HepG2 (cell line): ENCODE measurements around the gene AGBL3. TPM values are rescaled to one million over a fixed set of nuclear protein-coding genes. Genes with fewer than 3 reads are reported as not detected.
A peak's percentile ranks its signal among the peaks of the same experiment; 100 is the strongest.

Experiments used
- KMT2A ChIP-seq: sonication (generic); formaldehyde crosslinking; IDR thresholded peaks from 2 replicates; pipeline ENCODE4 v1.4.0; 2020; ENCODE audit warnings: missing genetic modification reagents
- MAFF ChIP-seq: IDR thresholded peaks from 2 replicates; pipeline ENCODE4 v1.6.1; 2011; ENCODE audit warnings: low read depth, low read length, improper control_type of control experiment
- PAF1 ChIP-seq: IDR thresholded peaks from 2 replicates; pipeline ENCODE4 v1.6.1; 2016; ENCODE audit warnings: missing genetic modification reagents, missing compliant biosample characterization
- TCF7 ChIP-seq: sonication (generic); IDR thresholded peaks from 2 replicates; pipeline ENCODE4 v1.6.1; 2016; ENCODE audit warnings: antibody characterized with exemption, low read depth
- ZBTB42 ChIP-seq: sonication (generic); formaldehyde crosslinking; IDR thresholded peaks from 2 replicates; pipeline ENCODE4 v1.5.0; 2020; ENCODE audit warnings: mild to moderate bottlenecking, missing genetic modification reagents
- ZNF101 ChIP-seq: sonication (generic); formaldehyde crosslinking; IDR thresholded peaks from 2 replicates; pipeline ENCODE4 v1.4.0; 2020; ENCODE audit warnings: mild to moderate bottlenecking, low read depth, missing genetic modification reagents, borderline replicate concordance
- ZNF670 ChIP-seq: sonication (generic); formaldehyde crosslinking; IDR thresholded peaks from 2 replicates; pipeline ENCODE4 v1.8.0; 2022; ENCODE audit warnings: mild to moderate bottlenecking, missing genetic modification reagents, borderline replicate concordance
- polyA plus RNA-seq, 8 experiments: library from polyadenylated mRNA; depleted of rRNA in 3 of 8; stranded (reverse) in 7 of 8; unstranded in 1 of 8; fragments of >200 nt; fragmentation: Illumina TruSeq in 4 of 8; extraction: Trizol in 4 of 8; gene quantifications; 2 replicates each; pipeline versions ENCODE4 v1.2.1 to v1.2.3, GENCODE V29; 2011 to 2016; ENCODE audit warnings: low read depth in 4 of 8, missing spikeins in 1 of 8, mixed read lengths in 1 of 8; ENCODE audit not compliant: insufficient read depth in 1 of 8
- total RNA-seq, 5 experiments: library from RNA; depleted of rRNA; stranded (reverse); fragments of >200 nt; fragmentation: Illumina TruSeq; extraction: Trizol; gene quantifications; 2 replicates each; pipeline ENCODE4 v1.2.3, GENCODE V29; 2016; ENCODE audit warnings: low read depth in 1 of 5
- TF ChIP-seq, protein P1 (sequence below): sonication (generic); formaldehyde crosslinking; IDR thresholded peaks from 2 replicates; pipeline ENCODE4 v1.5.0; 2020; ENCODE audit warnings: mild to moderate bottlenecking, missing genetic modification reagents, borderline replicate concordance
- TF ChIP-seq, protein P2 (sequence below): sonication (generic); formaldehyde crosslinking; IDR thresholded peaks from 2 replicates; pipeline ENCODE4 v1.5.1; 2020; ENCODE audit warnings: missing genetic modification reagents, mild to moderate bottlenecking, borderline replicate concordance
- TF ChIP-seq, protein P3 (sequence below): sonication (generic); formaldehyde crosslinking; IDR thresholded peaks from 2 replicates; pipeline ENCODE4 v1.5.0; 2020; ENCODE audit warnings: mild to moderate bottlenecking, missing genetic modification reagents
- TF ChIP-seq, protein P4 (sequence below): sonication (generic); formaldehyde crosslinking; IDR thresholded peaks from 2 replicates; pipeline ENCODE4; 2020; ENCODE audit warnings: missing genetic modification reagents, mild to moderate bottlenecking, borderline replicate concordance
- TF ChIP-seq, protein P5 (sequence below): sonication (generic); formaldehyde crosslinking; IDR thresholded peaks from 2 replicates; pipeline ENCODE4 v1.5.0; 2020; ENCODE audit warnings: mild to moderate bottlenecking, missing genetic modification reagents, borderline replicate concordance
- TF ChIP-seq, protein P6 (sequence below): sonication (generic); formaldehyde crosslinking; IDR thresholded peaks from 2 replicates; pipeline ENCODE4 v1.4.0; 2020; ENCODE audit warnings: mild to moderate bottlenecking, missing genetic modification reagents

The AGBL3 gene
- total and polyA plus RNA-seq, 2 of the 13 experiments (the other 11 are each of a cell fraction or from before 2014, with no cell fraction given) = 2.2 to 7.2 TPM

DNA sequence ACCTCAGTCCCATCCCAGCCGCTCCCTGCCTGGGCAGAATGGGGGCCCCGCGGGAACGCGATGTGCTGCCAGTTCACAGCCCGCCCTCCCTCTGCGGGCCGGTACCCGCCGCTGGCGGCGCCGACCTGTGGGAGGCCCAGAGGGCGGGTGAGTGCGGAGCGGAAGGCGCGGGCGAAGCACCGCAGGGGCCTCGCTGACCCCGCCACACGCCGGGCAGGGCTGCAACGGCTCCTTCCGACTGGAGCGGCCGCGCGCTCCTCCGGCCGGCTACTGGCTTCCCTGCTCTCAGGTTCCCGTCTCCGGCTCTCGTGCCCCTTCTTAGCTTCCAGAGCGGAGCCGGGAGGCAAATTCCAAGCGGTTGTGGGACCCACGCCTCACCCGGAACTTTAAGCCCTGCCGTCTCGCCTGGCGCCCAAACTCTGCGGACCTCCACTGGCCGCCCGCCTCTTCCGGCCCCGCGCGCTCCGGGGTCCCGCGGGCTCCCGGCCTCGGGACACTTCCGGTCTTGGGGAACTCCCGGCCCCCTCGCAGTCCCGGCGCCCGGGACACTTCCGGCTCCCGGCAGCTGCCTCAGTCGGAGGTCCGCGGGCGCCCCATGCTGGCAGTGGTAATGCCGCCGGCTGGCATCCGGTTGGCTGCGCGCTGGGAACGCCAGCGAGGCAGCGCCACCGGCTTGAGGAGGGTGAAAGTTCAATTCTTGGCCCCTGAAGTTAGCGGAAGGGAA is 184.1 kb downstream of the AGBL3 start, which contains the start of gene CYREN (continued):
- TF ChIP-seq, protein P1, sequence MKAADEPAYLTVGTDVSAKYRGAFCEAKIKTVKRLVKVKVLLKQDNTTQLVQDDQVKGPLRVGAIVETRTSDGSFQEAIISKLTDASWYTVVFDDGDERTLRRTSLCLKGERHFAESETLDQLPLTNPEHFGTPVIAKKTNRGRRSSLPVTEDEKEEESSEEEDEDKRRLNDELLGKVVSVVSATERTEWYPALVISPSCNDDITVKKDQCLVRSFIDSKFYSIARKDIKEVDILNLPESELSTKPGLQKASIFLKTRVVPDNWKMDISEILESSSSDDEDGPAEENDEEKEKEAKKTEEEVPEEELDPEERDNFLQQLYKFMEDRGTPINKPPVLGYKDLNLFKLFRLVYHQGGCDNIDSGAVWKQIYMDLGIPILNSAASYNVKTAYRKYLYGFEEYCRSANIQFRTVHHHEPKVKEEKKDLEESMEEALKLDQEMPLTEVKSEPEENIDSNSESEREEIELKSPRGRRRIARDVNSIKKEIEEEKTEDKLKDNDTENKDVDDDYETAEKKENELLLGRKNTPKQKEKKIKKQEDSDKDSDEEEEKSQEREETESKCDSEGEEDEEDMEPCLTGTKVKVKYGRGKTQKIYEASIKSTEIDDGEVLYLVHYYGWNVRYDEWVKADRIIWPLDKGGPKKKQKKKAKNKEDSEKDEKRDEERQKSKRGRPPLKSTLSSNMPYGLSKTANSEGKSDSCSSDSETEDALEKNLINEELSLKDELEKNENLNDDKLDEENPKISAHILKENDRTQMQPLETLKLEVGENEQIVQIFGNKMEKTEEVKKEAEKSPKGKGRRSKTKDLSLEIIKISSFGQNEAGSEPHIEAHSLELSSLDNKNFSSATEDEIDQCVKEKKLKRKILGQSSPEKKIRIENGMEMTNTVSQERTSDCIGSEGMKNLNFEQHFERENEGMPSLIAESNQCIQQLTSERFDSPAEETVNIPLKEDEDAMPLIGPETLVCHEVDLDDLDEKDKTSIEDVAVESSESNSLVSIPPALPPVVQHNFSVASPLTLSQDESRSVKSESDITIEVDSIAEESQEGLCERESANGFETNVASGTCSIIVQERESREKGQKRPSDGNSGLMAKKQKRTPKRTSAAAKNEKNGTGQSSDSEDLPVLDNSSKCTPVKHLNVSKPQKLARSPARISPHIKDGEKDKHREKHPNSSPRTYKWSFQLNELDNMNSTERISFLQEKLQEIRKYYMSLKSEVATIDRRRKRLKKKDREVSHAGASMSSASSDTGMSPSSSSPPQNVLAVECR (CRISPR knock-in tag) = peak; percentile 85
- TF ChIP-seq, protein P2, sequence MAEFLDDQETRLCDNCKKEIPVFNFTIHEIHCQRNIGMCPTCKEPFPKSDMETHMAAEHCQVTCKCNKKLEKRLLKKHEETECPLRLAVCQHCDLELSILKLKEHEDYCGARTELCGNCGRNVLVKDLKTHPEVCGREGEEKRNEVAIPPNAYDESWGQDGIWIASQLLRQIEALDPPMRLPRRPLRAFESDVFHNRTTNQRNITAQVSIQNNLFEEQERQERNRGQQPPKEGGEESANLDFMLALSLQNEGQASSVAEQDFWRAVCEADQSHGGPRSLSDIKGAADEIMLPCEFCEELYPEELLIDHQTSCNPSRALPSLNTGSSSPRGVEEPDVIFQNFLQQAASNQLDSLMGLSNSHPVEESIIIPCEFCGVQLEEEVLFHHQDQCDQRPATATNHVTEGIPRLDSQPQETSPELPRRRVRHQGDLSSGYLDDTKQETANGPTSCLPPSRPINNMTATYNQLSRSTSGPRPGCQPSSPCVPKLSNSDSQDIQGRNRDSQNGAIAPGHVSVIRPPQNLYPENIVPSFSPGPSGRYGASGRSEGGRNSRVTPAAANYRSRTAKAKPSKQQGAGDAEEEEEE = no peak
- TF ChIP-seq, protein P3, sequence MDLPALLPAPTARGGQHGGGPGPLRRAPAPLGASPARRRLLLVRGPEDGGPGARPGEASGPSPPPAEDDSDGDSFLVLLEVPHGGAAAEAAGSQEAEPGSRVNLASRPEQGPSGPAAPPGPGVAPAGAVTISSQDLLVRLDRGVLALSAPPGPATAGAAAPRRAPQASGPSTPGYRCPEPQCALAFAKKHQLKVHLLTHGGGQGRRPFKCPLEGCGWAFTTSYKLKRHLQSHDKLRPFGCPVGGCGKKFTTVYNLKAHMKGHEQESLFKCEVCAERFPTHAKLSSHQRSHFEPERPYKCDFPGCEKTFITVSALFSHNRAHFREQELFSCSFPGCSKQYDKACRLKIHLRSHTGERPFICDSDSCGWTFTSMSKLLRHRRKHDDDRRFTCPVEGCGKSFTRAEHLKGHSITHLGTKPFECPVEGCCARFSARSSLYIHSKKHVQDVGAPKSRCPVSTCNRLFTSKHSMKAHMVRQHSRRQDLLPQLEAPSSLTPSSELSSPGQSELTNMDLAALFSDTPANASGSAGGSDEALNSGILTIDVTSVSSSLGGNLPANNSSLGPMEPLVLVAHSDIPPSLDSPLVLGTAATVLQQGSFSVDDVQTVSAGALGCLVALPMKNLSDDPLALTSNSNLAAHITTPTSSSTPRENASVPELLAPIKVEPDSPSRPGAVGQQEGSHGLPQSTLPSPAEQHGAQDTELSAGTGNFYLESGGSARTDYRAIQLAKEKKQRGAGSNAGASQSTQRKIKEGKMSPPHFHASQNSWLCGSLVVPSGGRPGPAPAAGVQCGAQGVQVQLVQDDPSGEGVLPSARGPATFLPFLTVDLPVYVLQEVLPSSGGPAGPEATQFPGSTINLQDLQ (CRISPR knock-in tag) = no peak
- TF ChIP-seq ZNF670 (CRISPR knock-in tag) (peak; percentile 79; the same call in 1 of the 2 replicates), MAFF (no peak), ZNF101 (CRISPR knock-in tag) (no peak), TCF7 (no peak), PAF1 (CRISPR knock-in tag) (no peak), ZBTB42 (CRISPR knock-in tag) (no peak), KMT2A (peak; percentile 93)
- TF ChIP-seq, protein P4, sequence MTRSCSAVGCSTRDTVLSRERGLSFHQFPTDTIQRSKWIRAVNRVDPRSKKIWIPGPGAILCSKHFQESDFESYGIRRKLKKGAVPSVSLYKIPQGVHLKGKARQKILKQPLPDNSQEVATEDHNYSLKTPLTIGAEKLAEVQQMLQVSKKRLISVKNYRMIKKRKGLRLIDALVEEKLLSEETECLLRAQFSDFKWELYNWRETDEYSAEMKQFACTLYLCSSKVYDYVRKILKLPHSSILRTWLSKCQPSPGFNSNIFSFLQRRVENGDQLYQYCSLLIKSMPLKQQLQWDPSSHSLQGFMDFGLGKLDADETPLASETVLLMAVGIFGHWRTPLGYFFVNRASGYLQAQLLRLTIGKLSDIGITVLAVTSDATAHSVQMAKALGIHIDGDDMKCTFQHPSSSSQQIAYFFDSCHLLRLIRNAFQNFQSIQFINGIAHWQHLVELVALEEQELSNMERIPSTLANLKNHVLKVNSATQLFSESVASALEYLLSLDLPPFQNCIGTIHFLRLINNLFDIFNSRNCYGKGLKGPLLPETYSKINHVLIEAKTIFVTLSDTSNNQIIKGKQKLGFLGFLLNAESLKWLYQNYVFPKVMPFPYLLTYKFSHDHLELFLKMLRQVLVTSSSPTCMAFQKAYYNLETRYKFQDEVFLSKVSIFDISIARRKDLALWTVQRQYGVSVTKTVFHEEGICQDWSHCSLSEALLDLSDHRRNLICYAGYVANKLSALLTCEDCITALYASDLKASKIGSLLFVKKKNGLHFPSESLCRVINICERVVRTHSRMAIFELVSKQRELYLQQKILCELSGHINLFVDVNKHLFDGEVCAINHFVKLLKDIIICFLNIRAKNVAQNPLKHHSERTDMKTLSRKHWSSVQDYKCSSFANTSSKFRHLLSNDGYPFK (CRISPR knock-in tag) = peak; percentile 91
- TF ChIP-seq, protein P5, sequence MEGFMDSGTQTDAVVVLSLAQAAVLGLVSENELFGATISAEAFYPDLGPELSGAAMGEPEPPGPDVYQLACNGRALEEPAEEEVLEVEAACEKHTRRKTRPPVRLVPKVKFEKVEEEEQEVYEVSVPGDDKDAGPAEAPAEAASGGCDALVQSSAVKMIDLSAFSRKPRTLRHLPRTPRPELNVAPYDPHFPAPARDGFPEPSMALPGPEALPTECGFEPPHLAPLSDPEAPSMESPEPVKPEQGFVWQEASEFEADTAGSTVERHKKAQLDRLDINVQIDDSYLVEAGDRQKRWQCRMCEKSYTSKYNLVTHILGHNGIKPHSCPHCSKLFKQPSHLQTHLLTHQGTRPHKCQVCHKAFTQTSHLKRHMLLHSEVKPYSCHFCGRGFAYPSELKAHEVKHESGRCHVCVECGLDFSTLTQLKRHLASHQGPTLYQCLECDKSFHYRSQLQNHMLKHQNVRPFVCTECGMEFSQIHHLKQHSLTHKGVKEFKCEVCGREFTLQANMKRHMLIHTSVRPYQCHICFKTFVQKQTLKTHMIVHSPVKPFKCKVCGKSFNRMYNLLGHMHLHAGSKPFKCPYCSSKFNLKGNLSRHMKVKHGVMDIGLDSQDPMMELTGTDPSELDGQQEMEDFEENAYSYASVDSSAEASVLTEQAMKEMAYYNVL (CRISPR knock-in tag) = no peak
- TF ChIP-seq, protein P6, sequence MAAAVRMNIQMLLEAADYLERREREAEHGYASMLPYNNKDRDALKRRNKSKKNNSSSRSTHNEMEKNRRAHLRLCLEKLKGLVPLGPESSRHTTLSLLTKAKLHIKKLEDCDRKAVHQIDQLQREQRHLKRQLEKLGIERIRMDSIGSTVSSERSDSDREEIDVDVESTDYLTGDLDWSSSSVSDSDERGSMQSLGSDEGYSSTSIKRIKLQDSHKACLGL (CRISPR knock-in tag) = peak; percentile 72
